Posterior cingulate gyrus (tissue), 11 donors: Measurements from ENCODE around the gene AIRE.
"Not testable (repeated sequence)": the region's sequence is repeated elsewhere in the genome, so short reads cannot be mapped to it uniquely, and the experiment has no call there.

Experiments used
- DNase-seq, 10 donors: peaks; one replicate each; pipeline versions ENCODE4 v3.0.0 to v3.0.0-alpha.2; 2020 to 2021; ENCODE audit warnings: mixed read lengths in 3 of 10
- intact Hi-C: fragments of 100-400 bp; cut with DNase I; formaldehyde crosslinking; loops from one replicate; pipeline ENCODE4 v1.15.1; 2023

Gene AIRE

GRCh38 chr21:44263768-44264167 lies 21.9 kb upstream of the AIRE start:
- intact Hi-C loops: no loop called here
- peak in 1 of 10 donors; percentile 45 for DNase-seq

GRCh38 chr21:44265734-44266270 lies 19.9 kb upstream of the AIRE start:
- intact Hi-C loops: no loop called here
- peak in 1 of 10 donors; percentile 61 for DNase-seq

GRCh38 chr21:44267655-44268142 lies 18.0 kb upstream of the AIRE start:
- intact Hi-C loops: no loop called here
- peak in 1 of 10 donors; percentile 79 for DNase-seq

GRCh38 chr21:44269090-44269489 lies 16.6 kb upstream of the AIRE start:
- peak in 1 of 10 donors; percentile 12 for DNase-seq
- intact Hi-C loops: no loop called here

GRCh38 chr21:44271558-44272283 lies 14.0 kb upstream of the AIRE start:
- intact Hi-C loops: no loop called here
- peak in 1 of 10 donors; percentile 63 for DNase-seq

- intact Hi-C loops: no loop called here
- DNase-seq: peak in 1 of 10 donors; percentile 75
Measured at GRCh38 chr21:44272284-44272858, 13.3 kb upstream of the AIRE start.

GRCh38 chr21:44273046-44273445 lies 12.6 kb upstream of the AIRE start:
- intact Hi-C loops: no loop called here
- DNase-seq: peak in 1 of 10 donors; percentile 49

GRCh38 chr21:44275041-44275440 lies 10.6 kb upstream of the AIRE start:
- intact Hi-C loops: loop anchor here (2.0 kb wide), 1 partner anchor 46 kb away; no protein-coding TSS in a partner anchor

GRCh38 chr21:44279354-44280260 lies 6.1 kb upstream of the AIRE start:
- DNase-seq: no peak
- intact Hi-C loops: no loop called here

More at GRCh38 chr21:44275041-44275440, 10.6 kb upstream of the AIRE start:
- no peak for DNase-seq

- intact Hi-C loops: no loop called here
- DNase-seq: no peak
Measured at GRCh38 chr21:44281801-44282200, 3.9 kb upstream of the AIRE start.

- intact Hi-C loops: no loop called here
- no peak for DNase-seq
Measured at GRCh38 chr21:44282370-44282769, 3.3 kb upstream of the AIRE start.

GRCh38 chr21:44283211-44283785 lies 2.4 kb upstream of the AIRE start:
- intact Hi-C loops, DNase-seq: not testable (repeated sequence)

GRCh38 chr21:44283948-44284347 lies 1.7 kb upstream of the AIRE start:
- no peak for DNase-seq
- intact Hi-C loops: no loop called here

GRCh38 chr21:44286086-44286715 lies 525 bp downstream of the AIRE start:
- peak in 1 of 10 donors; percentile 68 for DNase-seq
- intact Hi-C loops: no loop called here

GRCh38 chr21:44286716-44287632 lies 1.3 kb downstream of the AIRE start:
- intact Hi-C loops: no loop called here
- peak in 1 of 10 donors; percentile 80 for DNase-seq

- peak in 2 of 10 donors; percentile 3 to 84 for DNase-seq
- intact Hi-C loops: no loop called here
Measured at GRCh38 chr21:44288251-44289110, 2.8 kb downstream of the AIRE start.

GRCh38 chr21:44289381-44290010 lies 3.8 kb downstream of the AIRE start:
- intact Hi-C loops: no loop called here
- peak in 2 of 10 donors; percentile 1 to 65 for DNase-seq
